HFF-Myc (cell line): ENCODE data around the gene MRPL36.

Experiments used
- DNase-seq: peaks from one replicate; pipeline ENCODE4 v3.0.0-alpha.2; 2011; ENCODE audit warnings: low read depth; ENCODE audit errors: extremely low read depth
- H3K4me3 ChIP-seq: replicated peaks from 2 replicates; pipeline ENCODE4 v1.5.1; 2011; ENCODE audit warnings: low read depth, mild to moderate bottlenecking, control low read depth, low read length
- CTCF ChIP-seq: IDR thresholded peaks from 2 replicates; pipeline ENCODE4 v1.5.1; 2012; ENCODE audit warnings: mild to moderate bottlenecking, low read depth, low read length, control low read depth; ENCODE audit errors: missing control alignments

The MRPL36 gene

GRCh38 chr5:1767524-1768282, 31.9 kb downstream of the MRPL36 start:
- TF ChIP-seq CTCF, result no peak
- DNase-seq, result no peak
- no peak overlapping the region for H3K4me3 ChIP-seq

GRCh38 chr5:1765880-1766235, 33.8 kb downstream of the MRPL36 start:
- no peak for TF ChIP-seq CTCF
- DNase-seq, result no peak
- no peak overlapping the region for H3K4me3 ChIP-seq

- DNase-seq, result no peak
- H3K4me3 ChIP-seq, result no peak overlapping the region
- no peak for TF ChIP-seq CTCF
These were observed 34.3 kb downstream of the MRPL36 start for GRCh38 chr5:1765141-1765879.

- H3K4me3 ChIP-seq, result no peak overlapping the region
- no peak for DNase-seq
- TF ChIP-seq CTCF, result no peak
These were observed 35.1 kb downstream of the MRPL36 start for GRCh38 chr5:1764606-1764960.

- DNase-seq, result no peak
- TF ChIP-seq CTCF, result no peak
- no peak overlapping the region for H3K4me3 ChIP-seq
These were observed 35.6 kb downstream of the MRPL36 start for GRCh38 chr5:1763960-1764605.

- TF ChIP-seq CTCF, result peak; percentile 87
- peak; percentile 37 for DNase-seq
- H3K4me3 ChIP-seq, result no peak overlapping the region
These were observed 36.1 kb downstream of the MRPL36 start for GRCh38 chr5:1763548-1763911.
